Measurements from ENCODE around the gene CLDN3. TPM values are rescaled to one million over a fixed set of nuclear protein-coding genes. Genes with fewer than 3 reads are reported as not detected.

CLDN3 gene
- total RNA-seq, 5 donors from 2014 or later (not counting 1 experiment from before 2014, with no cell fraction given) = 0.26 to 0.50 TPM; not detected in 3

GRCh38 chr7:73766556-73767229 is 3.4 kb downstream of the CLDN3 start:
- ChIA-PET CTCF (no interaction called here), POLR2A (no interaction called here)
- H3K9me3 ChIP-seq = no peaks in the 10 kb centered on the region
- H3K36me3 Mint-ChIP-seq = no peaks in the 10 kb centered on the region
- H3K9me3 Mint-ChIP-seq = peaks cover 0 to 3% (median 0%) of the 10 kb centered on the region in 3 donors
- ATAC-seq (replicated peaks in 1 of 4) = no peak
- 41% methylated on average over 11 of the region's 17 CpGs for WGBS (ENCODE audit: insufficient coverage)
- H3K4me3 ChIP-seq (ENCODE audit: control insufficient read depth in 1 of 2, extremely low read depth in 1 of 2, low read length in 1 of 2) = no peak overlapping the region
- peaks cover 2 to 57% of the 10 kb centered on the region in 2 experiments for H3K27me3 ChIP-seq (replicated peaks in 1 of 2; ENCODE audit: control insufficient read depth in 2 of 2, extremely low read depth in 1 of 2, insufficient read depth in 2 of 2, low read length in 1 of 2)
- no peak overlapping the region for H3K27ac Mint-ChIP-seq
- DNase-seq = no peak
- no peak overlapping the region for H3K27ac ChIP-seq (ENCODE audit: low read length)
- no peaks in the 10 kb centered on the region for H3K36me3 ChIP-seq (ENCODE audit: control insufficient read depth in 2 of 2, extremely low read depth in 1 of 2, insufficient read depth in 1 of 2, low read length in 1 of 2)
- H3K4me1 Mint-ChIP-seq = peaks cover 0 to 9% (median 6%) of the 10 kb centered on the region in 3 donors
- H3K4me3 Mint-ChIP-seq = no peak overlapping the region
- peaks cover 29 to 41% of the 10 kb centered on the region in 2 donors for H3K27me3 Mint-ChIP-seq
- peaks cover 0 to 15% of the 10 kb centered on the region in 2 experiments for H3K4me1 ChIP-seq (ENCODE audit: control insufficient read depth in 1 of 2, extremely low read depth in 1 of 2, insufficient read depth in 2 of 2, low read length in 2 of 2)

GRCh38 chr7:73762659-73762999 is 7.4 kb downstream of the CLDN3 start:
- H3K9me3 Mint-ChIP-seq = peaks cover 0 to 2% (median 0%) of the 10 kb centered on the region in 3 donors
- no peak overlapping the region for H3K27ac ChIP-seq (ENCODE audit: low read length)
- WGBS (ENCODE audit: insufficient coverage) = 56% methylated on average over 1 of the region's 1 CpG
- no peaks in the 10 kb centered on the region for H3K4me1 ChIP-seq (ENCODE audit: control insufficient read depth in 1 of 2, extremely low read depth in 1 of 2, insufficient read depth in 2 of 2, low read length in 2 of 2)
- no peaks in the 10 kb centered on the region for H3K36me3 Mint-ChIP-seq
- no peak overlapping the region for H3K4me3 ChIP-seq (ENCODE audit: control insufficient read depth in 1 of 2, extremely low read depth in 1 of 2, low read length in 1 of 2)
- H3K27ac Mint-ChIP-seq = no peak overlapping the region
- H3K9me3 ChIP-seq = no peaks in the 10 kb centered on the region
- H3K4me1 Mint-ChIP-seq = no peaks in the 10 kb centered on the region
- H3K27me3 Mint-ChIP-seq = peaks cover 10 to 13% of the 10 kb centered on the region in 2 donors
- ChIA-PET CTCF (no interaction called here), POLR2A (no interaction called here)
- H3K36me3 ChIP-seq (ENCODE audit: control insufficient read depth in 2 of 2, extremely low read depth in 1 of 2, insufficient read depth in 1 of 2, low read length in 1 of 2) = no peaks in the 10 kb centered on the region
- H3K27me3 ChIP-seq (replicated peaks in 1 of 2; ENCODE audit: control insufficient read depth in 2 of 2, extremely low read depth in 1 of 2, insufficient read depth in 2 of 2, low read length in 1 of 2) = peaks cover 0 to 25% of the 10 kb centered on the region in 2 experiments
- ATAC-seq (replicated peaks in 1 of 4) = no peak
- no peak overlapping the region for H3K4me3 Mint-ChIP-seq
- no peak for DNase-seq

GRCh38 chr7:73761854-73762658 is 8.0 kb downstream of the CLDN3 start:
- ATAC-seq (replicated peaks in 1 of 4) (no peak), DNase-seq (no peak)
- Histone ChIP-seq H3K4me3 (ENCODE audit: control insufficient read depth in 1 of 2, extremely low read depth in 1 of 2, low read length in 1 of 2) (no peak overlapping the region), H3K36me3 (ENCODE audit: control insufficient read depth in 2 of 2, extremely low read depth in 1 of 2, insufficient read depth in 1 of 2, low read length in 1 of 2) (no peaks in the 10 kb centered on the region), H3K9me3 (no peaks in the 10 kb centered on the region), H3K27me3 (replicated peaks in 1 of 2; ENCODE audit: control insufficient read depth in 2 of 2, extremely low read depth in 1 of 2, insufficient read depth in 2 of 2, low read length in 1 of 2) (peaks cover 0 to 20% of the 10 kb centered on the region in 2 experiments), H3K27ac (ENCODE audit: low read length) (no peak overlapping the region), H3K4me1 (ENCODE audit: control insufficient read depth in 1 of 2, extremely low read depth in 1 of 2, insufficient read depth in 2 of 2, low read length in 2 of 2) (no peaks in the 10 kb centered on the region)
- no peak overlapping the region for H3K27ac Mint-ChIP-seq
- H3K9me3 Mint-ChIP-seq = no peaks in the 10 kb centered on the region
- no peak overlapping the region for H3K4me3 Mint-ChIP-seq
- ChIA-PET POLR2A (no interaction called here), CTCF (no interaction called here)
- H3K27me3 Mint-ChIP-seq = peaks cover 6 to 8% of the 10 kb centered on the region in 2 donors
- no peaks in the 10 kb centered on the region for H3K4me1 Mint-ChIP-seq
- 61% methylated on average over 6 of the region's 8 CpGs for WGBS (ENCODE audit: insufficient coverage)
- H3K36me3 Mint-ChIP-seq = no peaks in the 10 kb centered on the region

GRCh38 chr7:73758581-73759138 is 11.4 kb downstream of the CLDN3 start:
- no peak for DNase-seq
- H3K4me1 ChIP-seq (ENCODE audit: control insufficient read depth in 1 of 2, extremely low read depth in 1 of 2, insufficient read depth in 2 of 2, low read length in 2 of 2) = no peaks in the 10 kb centered on the region
- no peaks in the 10 kb centered on the region for H3K36me3 ChIP-seq (ENCODE audit: control insufficient read depth in 2 of 2, extremely low read depth in 1 of 2, insufficient read depth in 1 of 2, low read length in 1 of 2)
- no peaks in the 10 kb centered on the region for H3K9me3 ChIP-seq
- H3K27me3 ChIP-seq (replicated peaks in 1 of 2; ENCODE audit: control insufficient read depth in 2 of 2, extremely low read depth in 1 of 2, insufficient read depth in 2 of 2, low read length in 1 of 2) = peaks cover 0 to 9% of the 10 kb centered on the region in 2 experiments
- Mint-ChIP-seq H3K4me3 (no peak overlapping the region), H3K27me3 (peaks cover 0 to 1% of the 10 kb centered on the region in 2 donors), H3K27ac (no peak overlapping the region), H3K9me3 (peaks cover 0 to 2% (median 0%) of the 10 kb centered on the region in 3 donors), H3K36me3 (no peaks in the 10 kb centered on the region), H3K4me1 (no peaks in the 10 kb centered on the region)
- no peak for ATAC-seq (replicated peaks in 1 of 4)
- no peak overlapping the region for H3K27ac ChIP-seq (ENCODE audit: low read length)
- CTCF ChIA-PET = no interaction called here
- H3K4me3 ChIP-seq (ENCODE audit: control insufficient read depth in 1 of 2, extremely low read depth in 1 of 2, low read length in 1 of 2) = no peak overlapping the region
- 63% methylated on average over 4 of the region's 7 CpGs for WGBS (ENCODE audit: insufficient coverage)
- POLR2A ChIA-PET = no interaction called here

- Histone ChIP-seq H3K4me3 (ENCODE audit: control insufficient read depth in 1 of 2, extremely low read depth in 1 of 2, low read length in 1 of 2) (no peak overlapping the region), H3K9me3 (no peaks in the 10 kb centered on the region), H3K27ac (ENCODE audit: low read length) (no peak overlapping the region), H3K36me3 (ENCODE audit: control insufficient read depth in 2 of 2, extremely low read depth in 1 of 2, insufficient read depth in 1 of 2, low read length in 1 of 2) (no peaks in the 10 kb centered on the region), H3K27me3 (replicated peaks in 1 of 2; ENCODE audit: control insufficient read depth in 2 of 2, extremely low read depth in 1 of 2, insufficient read depth in 2 of 2, low read length in 1 of 2) (no peaks in the 10 kb centered on the region), H3K4me1 (ENCODE audit: control insufficient read depth in 1 of 2, extremely low read depth in 1 of 2, insufficient read depth in 2 of 2, low read length in 2 of 2) (no peaks in the 10 kb centered on the region)
- CTCF ChIA-PET = no interaction called here
- 65% methylated on average over 11 of the region's 16 CpGs for WGBS (ENCODE audit: insufficient coverage)
- Mint-ChIP-seq H3K4me1 (no peaks in the 10 kb centered on the region), H3K4me3 (no peak overlapping the region), H3K9me3 (peaks cover 0 to 2% (median 0%) of the 10 kb centered on the region in 3 donors), H3K36me3 (no peaks in the 10 kb centered on the region), H3K27ac (no peak overlapping the region), H3K27me3 (peaks cover 0 to 10% of the 10 kb centered on the region in 2 donors)
- DNase-seq = no peak
- POLR2A ChIA-PET = no interaction called here
- no peak for ATAC-seq (replicated peaks in 1 of 4)
Observed at GRCh38 chr7:73749931-73750776, 19.9 kb downstream of the CLDN3 start.

- H3K9me3 ChIP-seq = no peaks in the 10 kb centered on the region
- Mint-ChIP-seq H3K27me3 (peaks cover 0 to 7% of the 10 kb centered on the region in 2 donors), H3K27ac (no peak overlapping the region), H3K4me1 (no peaks in the 10 kb centered on the region), H3K9me3 (no peaks in the 10 kb centered on the region), H3K4me3 (no peak overlapping the region), H3K36me3 (no peaks in the 10 kb centered on the region)
- 80% methylated on average over 2 of the region's 4 CpGs for WGBS (ENCODE audit: insufficient coverage)
- POLR2A ChIA-PET = no interaction called here
- no peak overlapping the region for H3K27ac ChIP-seq (ENCODE audit: low read length)
- no peaks in the 10 kb centered on the region for H3K36me3 ChIP-seq (ENCODE audit: control insufficient read depth in 2 of 2, extremely low read depth in 1 of 2, insufficient read depth in 1 of 2, low read length in 1 of 2)
- peaks cover 0 to 2% of the 10 kb centered on the region in 2 experiments for H3K27me3 ChIP-seq (replicated peaks in 1 of 2; ENCODE audit: control insufficient read depth in 2 of 2, extremely low read depth in 1 of 2, insufficient read depth in 2 of 2, low read length in 1 of 2)
- H3K4me1 ChIP-seq (ENCODE audit: control insufficient read depth in 1 of 2, extremely low read depth in 1 of 2, insufficient read depth in 2 of 2, low read length in 2 of 2) = no peaks in the 10 kb centered on the region
- CTCF ChIA-PET = no interaction called here
- DNase-seq = no peak
- H3K4me3 ChIP-seq (ENCODE audit: control insufficient read depth in 1 of 2, extremely low read depth in 1 of 2, low read length in 1 of 2) = no peak overlapping the region
- no peak for ATAC-seq (replicated peaks in 1 of 4)
Observed at GRCh38 chr7:73746378-73746777, 23.7 kb downstream of the CLDN3 start.

All from T-cell (primary cell).